Body of pancreas (tissue), 4 donors: Measurements from ENCODE around the gene DLX4. TPM values are rescaled to one million over a fixed set of nuclear protein-coding genes. Genes with fewer than 3 reads are reported as not detected.

Source experiments
- ATAC-seq: fragments of 150-250 bp; one replicate; pipeline ENCODE4 v1.9.1; 2016
- DNase-seq, 4 donors: peaks; one replicate each; pipeline ENCODE4 v3.0.0-alpha.2; 2019
- H3K27ac ChIP-seq, 4 donors: fragments of 200-600 bp; sonication (generic); 1 replicate in 3 of 4; 2 replicates in 1 of 4; pipeline versions ENCODE4 v1.5.1 to v1.6.1; 2016 to 2019; ENCODE audit warnings: mild to moderate bottlenecking in 1 of 4, mixed read lengths in 1 of 4, moderate library complexity in 1 of 4
- H3K27me3 ChIP-seq, 2 donors: fragments of 200-600 bp; sonication (generic); one replicate each; pipeline ENCODE4 v1.6.0; 2016; ENCODE audit warnings: mild to moderate bottlenecking in 1 of 2
- H3K36me3 ChIP-seq, 2 donors: fragments of 200-600 bp; sonication (generic); replicated peaks in 1 of 2; 2 replicates each; pipeline ENCODE4 v1.5.1; 2016; ENCODE audit warnings: low read depth in 2 of 2; ENCODE audit not compliant: insufficient read depth in 1 of 2
- H3K4me1 ChIP-seq: fragments of 200-600 bp; sonication (generic); one replicate; pipeline ENCODE4 v1.6.0; 2016
- H3K4me3 ChIP-seq, 2 donors: fragments of 200-600 bp; sonication (generic); 1 replicate in 1 of 2; 2 replicates in 1 of 2; pipeline ENCODE4 v1.5.1; 2016 to 2019
- H3K9me3 ChIP-seq, 3 donors: fragments of 200-600 bp; sonication (generic); 1 replicate in 2 of 3; 2 replicates in 1 of 3; pipeline ENCODE4 v1.5.1; 2016
- CTCF ChIP-seq, 7 experiments: fragments of 450-650 bp in 4 of 7; fragments of 200-600 bp in 3 of 7; sonication (generic) in 3 of 7; IDR thresholded peaks; one replicate each; pipeline ENCODE4 v1.5.1; 2016 to 2019; ENCODE audit warnings: antibody characterized with exemption in 7 of 7
- POLR2A ChIP-seq, 3 donors: fragments of 450-650 bp; IDR thresholded peaks; one replicate each; pipeline ENCODE4 v1.6.1; 2016; ENCODE audit warnings: antibody characterized with exemption in 3 of 3, mild to moderate bottlenecking in 2 of 3
- WGBS, 2 donors: methylation state at CpG; one replicate each; pipeline ENCODE4 v1.1.5; 2017; 5-methylcytosine and 5-hydroxymethylcytosine counted together
- intact Hi-C: fragments of 100-400 bp; cut with DNase I; formaldehyde crosslinking; loops from one replicate; pipeline ENCODE4 v1.15.1; 2023
- total RNA-seq, 2 donors: library from RNA; depleted of rRNA; stranded (reverse); fragments of >200 nt; gene quantifications; one replicate each; pipeline ENCODE4 v1.1.0, GENCODE V29; 2016

The DLX4 gene
- total RNA-seq, 2 donors from 2014 or later = not detected

DNA sequence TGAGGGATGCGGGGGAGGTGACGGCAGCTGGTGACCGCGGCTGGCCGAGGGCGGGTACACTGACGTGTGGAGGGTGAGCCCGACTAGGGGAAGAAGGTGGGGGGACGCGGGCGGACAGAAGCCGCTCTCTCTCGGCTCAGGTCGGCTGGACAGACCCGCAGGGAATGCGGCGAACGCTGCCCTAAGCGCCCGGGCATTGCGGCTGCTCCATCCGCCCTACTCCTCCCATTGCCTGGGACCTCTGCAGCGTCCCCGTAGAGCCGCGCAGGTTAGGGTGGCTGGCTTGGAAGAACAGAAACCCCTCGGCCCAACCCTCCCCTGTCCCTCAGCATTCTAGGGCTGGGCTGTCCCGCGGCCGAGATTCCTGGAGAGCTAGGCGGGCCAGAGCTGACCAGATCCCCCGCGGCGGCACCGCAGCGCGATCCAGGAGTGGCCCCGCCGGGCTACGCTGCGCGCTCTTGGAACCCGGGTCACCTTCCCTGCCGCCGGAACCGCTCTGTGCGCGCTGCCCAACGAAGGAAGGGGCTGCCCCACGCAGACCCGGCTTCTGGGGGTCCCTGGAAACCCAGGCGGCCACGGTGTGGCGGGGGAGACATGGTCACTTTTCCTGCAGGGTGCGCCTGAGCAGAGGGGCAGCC lies 3.0 kb downstream of the DLX4 start:
- TF ChIP-seq POLR2A (IDR thresholded peaks at IDR 0.05) (no peak), CTCF (IDR thresholded peaks at IDR 0.05) (no peak)
- H3K4me3 ChIP-seq = no peak overlapping the region
- H3K9me3 ChIP-seq = no peaks in the 10 kb centered on the region
- intact Hi-C loops = no loop called here
- H3K27ac ChIP-seq = no peak overlapping the region
- DNase-seq = peak in 1 of 4 donors; percentile 24
- H3K36me3 ChIP-seq = no peaks in the 10 kb centered on the region
- ATAC-seq = no peak
- peaks cover 0 to 31% of the 10 kb centered on the region in 2 donors for H3K27me3 ChIP-seq
- peaks cover 38% of the 10 kb centered on the region for H3K4me1 ChIP-seq
- 2 to 8% methylated on average over 18 to 46 of the region's 55 CpGs for WGBS, 2 donors

DNA sequence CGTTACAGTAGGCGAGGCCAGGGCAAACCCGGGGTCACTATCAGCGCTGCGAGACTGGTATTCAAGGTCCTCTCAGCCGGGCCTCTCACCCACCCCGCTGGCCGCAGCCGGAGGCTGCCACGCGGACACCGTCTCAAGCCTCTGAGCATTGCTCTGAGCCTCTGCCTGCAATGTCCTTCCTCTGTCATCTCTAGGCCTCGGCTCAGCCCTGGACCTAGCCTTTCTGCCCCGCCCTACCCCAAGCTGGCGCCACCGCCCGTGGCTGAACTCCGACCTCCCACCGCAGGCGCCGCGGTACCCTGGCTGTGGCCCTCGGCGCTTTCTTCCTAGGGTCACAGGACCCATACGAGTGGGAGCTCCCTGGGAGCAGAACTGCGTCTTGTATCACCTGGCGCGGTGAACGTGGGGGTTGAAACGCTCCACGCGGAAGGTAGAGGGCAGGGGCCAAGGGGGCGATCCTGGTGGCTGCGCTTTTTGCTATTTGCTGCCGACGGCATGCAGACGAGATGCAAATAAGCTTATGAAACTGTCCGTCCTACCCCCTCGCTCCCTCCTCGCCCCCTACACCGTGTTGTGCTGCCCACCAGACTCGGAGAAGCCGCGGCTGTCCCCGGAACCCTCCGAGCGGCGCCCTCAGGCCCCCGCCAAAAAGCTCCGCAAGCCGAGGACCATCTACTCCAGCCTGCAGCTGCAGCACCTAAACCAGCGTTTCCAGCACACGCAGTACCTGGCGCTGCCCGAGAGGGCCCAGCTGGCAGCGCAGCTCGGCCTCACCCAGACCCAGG lies 3.7 kb downstream of the DLX4 start:
- H3K27me3 ChIP-seq = peaks cover 0 to 31% of the 10 kb centered on the region in 2 donors
- intact Hi-C loops = no loop called here

GRCh38 chr17:49973271-49973615 lies 4.3 kb downstream of the DLX4 start:
- Histone ChIP-seq H3K27ac (no peak overlapping the region), H3K9me3 (no peaks in the 10 kb centered on the region), H3K36me3 (no peaks in the 10 kb centered on the region), H3K4me3 (no peak overlapping the region), H3K4me1 (peaks cover 37% of the 10 kb centered on the region), H3K27me3 (peaks cover 0 to 31% of the 10 kb centered on the region in 2 donors)
- no peak for ATAC-seq
- TF ChIP-seq POLR2A (IDR thresholded peaks at IDR 0.05) (no peak), CTCF (IDR thresholded peaks at IDR 0.05) (no peak)
- no peak for DNase-seq
- intact Hi-C loops = no loop called here
- WGBS, 2 donors = 58 to 73% methylated on average over 1 to 2 of the region's 2 CpGs

More for the DNA sequence above, 3.7 kb downstream of the DLX4 start:
- no peak for ATAC-seq
- Histone ChIP-seq H3K27ac (no peak overlapping the region), H3K36me3 (no peaks in the 10 kb centered on the region), H3K9me3 (no peaks in the 10 kb centered on the region), H3K4me1 (peaks cover 38% of the 10 kb centered on the region), H3K4me3 (no peak overlapping the region)
- no peak for DNase-seq
- no peak for TF ChIP-seq CTCF (IDR thresholded peaks at IDR 0.05)
- TF ChIP-seq POLR2A (IDR thresholded peaks at IDR 0.05) = no peak
- 20 to 31% methylated on average over 29 to 56 of the region's 57 CpGs for WGBS, 2 donors

DNA sequence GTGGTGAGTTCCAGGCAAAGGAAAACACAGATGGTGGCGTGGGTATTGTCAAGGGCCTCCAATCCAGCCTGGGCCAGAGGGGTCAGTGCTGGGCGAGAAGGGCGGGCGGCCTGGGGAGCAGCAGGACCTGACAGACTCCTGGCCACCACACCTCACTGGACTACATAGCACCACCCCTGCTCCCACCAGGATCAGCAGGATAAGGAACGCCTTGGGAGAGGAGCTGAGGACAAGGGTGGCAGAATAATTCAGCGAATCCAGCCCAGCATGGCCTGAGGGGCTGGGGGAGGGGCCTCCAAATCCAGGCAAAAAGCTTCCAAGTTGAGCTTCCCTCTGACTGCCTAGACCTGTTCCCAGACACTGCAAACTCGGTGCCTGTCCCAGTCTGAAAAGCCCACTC lies 6.5 kb downstream of the DLX4 start:
- no peak overlapping the region for H3K4me3 ChIP-seq
- DNase-seq (no peak), ATAC-seq (no peak)
- no peaks in the 10 kb centered on the region for H3K36me3 ChIP-seq
- 83 to 90% methylated on average over 5 to 6 of the region's 7 CpGs for WGBS, 2 donors
- no peaks in the 10 kb centered on the region for H3K9me3 ChIP-seq
- intact Hi-C loops = no loop called here
- peaks cover 0 to 23% of the 10 kb centered on the region in 2 donors for H3K27me3 ChIP-seq
- TF ChIP-seq POLR2A (IDR thresholded peaks at IDR 0.05) (no peak), CTCF (IDR thresholded peaks at IDR 0.05) (no peak)
- peaks cover 23% of the 10 kb centered on the region for H3K4me1 ChIP-seq
- H3K27ac ChIP-seq = peak overlapping the region in 2 of 4 donors; percentile 13 to 46
